ENCODE results near the gene PDE6A. TPM values are rescaled to one million over a fixed set of nuclear protein-coding genes. Genes with fewer than 3 reads are reported as not detected.

Gene PDE6A
- total RNA-seq, 1 experiment from 2014 or later, result 2.6 TPM

DNA sequence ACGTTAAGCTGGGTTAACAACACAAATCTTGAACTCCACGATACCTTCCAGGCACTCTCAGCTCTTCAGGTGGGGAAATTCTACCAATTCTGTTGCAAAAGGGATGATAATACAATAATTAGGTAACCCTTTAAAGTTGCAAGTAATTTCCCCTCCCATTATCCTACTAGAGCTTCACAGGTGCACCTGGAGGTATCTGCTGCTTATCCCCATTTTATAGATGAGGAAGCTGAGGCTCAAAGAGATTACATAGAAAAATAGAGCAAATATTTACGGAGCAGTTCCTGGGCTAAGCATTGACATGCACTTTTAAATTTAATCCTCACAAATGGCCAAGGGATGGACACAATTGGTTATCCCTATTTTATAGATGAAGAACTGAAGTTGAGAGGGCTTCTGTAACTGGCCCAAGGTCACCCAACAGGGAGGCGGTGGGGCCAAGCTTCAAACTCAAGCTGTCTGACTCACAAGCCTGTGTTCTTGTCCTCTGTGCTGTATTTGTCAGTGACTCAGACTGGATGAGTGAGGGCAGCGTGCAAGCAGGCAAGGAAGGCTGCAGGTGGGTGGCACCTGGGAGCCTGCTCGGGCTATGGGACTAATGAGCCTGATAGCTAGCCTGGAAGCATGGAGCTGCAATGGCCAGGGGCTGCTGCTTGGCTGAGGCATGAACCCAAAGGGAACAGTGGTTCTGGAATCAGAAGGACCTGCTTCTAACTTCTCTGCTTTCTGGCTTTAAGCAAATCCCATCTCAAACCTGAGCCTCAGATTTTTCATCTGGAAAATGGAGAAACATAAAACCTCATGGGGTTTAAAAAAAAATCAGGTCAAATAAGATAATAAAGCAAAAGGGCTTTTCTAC lies 105.5 kb downstream of the PDE6A start:
- no peaks in the 10 kb centered on the region for H3K4me1 ChIP-seq
- TF ChIP-seq, protein P1, sequence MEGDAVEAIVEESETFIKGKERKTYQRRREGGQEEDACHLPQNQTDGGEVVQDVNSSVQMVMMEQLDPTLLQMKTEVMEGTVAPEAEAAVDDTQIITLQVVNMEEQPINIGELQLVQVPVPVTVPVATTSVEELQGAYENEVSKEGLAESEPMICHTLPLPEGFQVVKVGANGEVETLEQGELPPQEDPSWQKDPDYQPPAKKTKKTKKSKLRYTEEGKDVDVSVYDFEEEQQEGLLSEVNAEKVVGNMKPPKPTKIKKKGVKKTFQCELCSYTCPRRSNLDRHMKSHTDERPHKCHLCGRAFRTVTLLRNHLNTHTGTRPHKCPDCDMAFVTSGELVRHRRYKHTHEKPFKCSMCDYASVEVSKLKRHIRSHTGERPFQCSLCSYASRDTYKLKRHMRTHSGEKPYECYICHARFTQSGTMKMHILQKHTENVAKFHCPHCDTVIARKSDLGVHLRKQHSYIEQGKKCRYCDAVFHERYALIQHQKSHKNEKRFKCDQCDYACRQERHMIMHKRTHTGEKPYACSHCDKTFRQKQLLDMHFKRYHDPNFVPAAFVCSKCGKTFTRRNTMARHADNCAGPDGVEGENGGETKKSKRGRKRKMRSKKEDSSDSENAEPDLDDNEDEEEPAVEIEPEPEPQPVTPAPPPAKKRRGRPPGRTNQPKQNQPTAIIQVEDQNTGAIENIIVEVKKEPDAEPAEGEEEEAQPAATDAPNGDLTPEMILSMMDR (IDR thresholded peaks at IDR 0.05; ENCODE audit: insufficient read depth in 1 of 2, low read depth in 1 of 2, low read length in 1 of 2, severe bottlenecking in 1 of 2, unreplicated experiment in 1 of 2), result no peak
- Mint-ChIP-seq H3K27ac (ENCODE audit: unreplicated experiment) (no peak overlapping the region), H3K27me3 (ENCODE audit: insufficient read depth, unreplicated experiment) (no peaks in the 10 kb centered on the region), H3K36me3 (ENCODE audit: insufficient read depth, unreplicated experiment) (peaks cover 11% of the 10 kb centered on the region), H3K4me1 (ENCODE audit: low read depth, unreplicated experiment) (no peaks in the 10 kb centered on the region), H3K4me3 (ENCODE audit: unreplicated experiment) (no peak overlapping the region), H3K9me3 (ENCODE audit: unreplicated experiment) (no peaks in the 10 kb centered on the region)
- intact Hi-C loops (cut with micrococcal nuclease; ENCODE audit: unreplicated experiment), result loop anchor here (5.0 to 10.0 kb wide), 3 partner anchors 63 to 376 kb away; no protein-coding TSS in a partner anchor
- H3K9me3 ChIP-seq, result no peaks in the 10 kb centered on the region
- H3K27me3 ChIP-seq (replicated peaks; ENCODE audit: control insufficient read depth, insufficient read depth, low read length), result no peaks in the 10 kb centered on the region
- H3K4me3 ChIP-seq (ENCODE audit: low read depth, low read length), result no peak overlapping the region
- CTCF ChIA-PET, result interaction anchor here (0.6 to 3.6 kb wide), 6 partner anchors 11 to 152 kb away, joined by 3 to 36 read pairs (median 15); partner anchors contain the start of gene SLC26A2
- POLR2A ChIA-PET, result interaction anchor here (1.2 kb wide), 1 partner anchor 123 kb away, joined by 4 read pairs; no protein-coding TSS in a partner anchor
- DNase-seq, result no peak
- no peaks in the 10 kb centered on the region; the same call in 1 of the 2 replicates for H3K36me3 ChIP-seq (ENCODE audit: control insufficient read depth, insufficient read depth, low read length)
- BruUV-seq (replicated peaks), result no TSS peak

DNA sequence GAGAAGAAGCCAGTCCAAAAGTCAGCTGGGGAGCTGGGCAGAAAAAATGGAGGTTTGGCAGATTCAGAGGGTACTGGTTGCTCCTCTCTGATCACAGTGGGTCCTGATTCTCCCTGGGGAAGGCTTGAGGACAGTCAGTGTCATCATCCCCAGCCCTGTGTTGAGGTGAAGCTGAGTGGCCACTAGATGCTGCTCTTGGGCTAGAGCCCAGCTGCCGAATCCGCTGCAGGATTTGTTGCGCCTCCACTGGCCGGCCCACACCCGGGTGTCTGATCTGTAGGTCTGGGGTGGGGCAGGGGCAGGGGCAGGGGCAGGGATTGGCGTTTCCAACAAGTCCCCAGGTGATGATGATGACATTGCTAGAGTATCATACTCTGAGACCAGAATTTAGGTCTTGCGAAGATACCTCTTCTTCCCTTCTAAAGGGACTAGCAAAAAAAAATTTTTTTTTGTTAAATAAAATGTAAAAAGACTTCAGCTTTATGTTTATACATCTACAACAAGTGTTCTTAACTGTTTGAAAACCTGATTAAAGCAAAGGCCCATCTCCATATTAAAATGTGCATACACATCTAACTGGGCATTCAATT lies 106.8 kb downstream of the PDE6A start:
- H3K27ac Mint-ChIP-seq (ENCODE audit: unreplicated experiment), result no peak overlapping the region
- DNase-seq, result peak; percentile 80 to 83
- no peak overlapping the region for H3K4me3 Mint-ChIP-seq (ENCODE audit: unreplicated experiment)
- ChIA-PET POLR2A (interaction anchor here (1.2 kb wide), 1 partner anchor 124 kb away, joined by 4 read pairs; no protein-coding TSS in a partner anchor), CTCF (interaction anchor here (1.0 to 3.6 kb wide), 8 partner anchors 9 to 159 kb away, joined by 3 to 36 read pairs (median 9); partner anchors contain the start of gene SLC26A2)
- no peaks in the 10 kb centered on the region for H3K4me1 ChIP-seq
- no peaks in the 10 kb centered on the region for H3K27me3 ChIP-seq (replicated peaks; ENCODE audit: control insufficient read depth, insufficient read depth, low read length)
- H3K36me3 Mint-ChIP-seq (ENCODE audit: insufficient read depth, unreplicated experiment), result peaks cover 24% of the 10 kb centered on the region
- H3K36me3 ChIP-seq (ENCODE audit: control insufficient read depth, insufficient read depth, low read length), result no peaks in the 10 kb centered on the region; the same call in 1 of the 2 replicates
- TF ChIP-seq, protein P1 (IDR thresholded peaks at IDR 0.05; ENCODE audit: insufficient read depth in 1 of 2, low read depth in 1 of 2, low read length in 1 of 2, severe bottlenecking in 1 of 2, unreplicated experiment in 1 of 2), result peak; percentile 81 to 98
- no peaks in the 10 kb centered on the region for H3K9me3 Mint-ChIP-seq (ENCODE audit: unreplicated experiment)
- no peaks in the 10 kb centered on the region for H3K9me3 ChIP-seq
- H3K4me3 ChIP-seq (ENCODE audit: low read depth, low read length), result no peak overlapping the region
- no peaks in the 10 kb centered on the region for H3K27me3 Mint-ChIP-seq (ENCODE audit: insufficient read depth, unreplicated experiment)
- no TSS peak for BruUV-seq (replicated peaks)
- H3K4me1 Mint-ChIP-seq (ENCODE audit: low read depth, unreplicated experiment), result no peaks in the 10 kb centered on the region
- intact Hi-C loops (cut with micrococcal nuclease; ENCODE audit: unreplicated experiment), result loop anchor here (1.0 to 10.0 kb wide), 5 partner anchors 16 to 377 kb away; no protein-coding TSS in a partner anchor

DNA sequence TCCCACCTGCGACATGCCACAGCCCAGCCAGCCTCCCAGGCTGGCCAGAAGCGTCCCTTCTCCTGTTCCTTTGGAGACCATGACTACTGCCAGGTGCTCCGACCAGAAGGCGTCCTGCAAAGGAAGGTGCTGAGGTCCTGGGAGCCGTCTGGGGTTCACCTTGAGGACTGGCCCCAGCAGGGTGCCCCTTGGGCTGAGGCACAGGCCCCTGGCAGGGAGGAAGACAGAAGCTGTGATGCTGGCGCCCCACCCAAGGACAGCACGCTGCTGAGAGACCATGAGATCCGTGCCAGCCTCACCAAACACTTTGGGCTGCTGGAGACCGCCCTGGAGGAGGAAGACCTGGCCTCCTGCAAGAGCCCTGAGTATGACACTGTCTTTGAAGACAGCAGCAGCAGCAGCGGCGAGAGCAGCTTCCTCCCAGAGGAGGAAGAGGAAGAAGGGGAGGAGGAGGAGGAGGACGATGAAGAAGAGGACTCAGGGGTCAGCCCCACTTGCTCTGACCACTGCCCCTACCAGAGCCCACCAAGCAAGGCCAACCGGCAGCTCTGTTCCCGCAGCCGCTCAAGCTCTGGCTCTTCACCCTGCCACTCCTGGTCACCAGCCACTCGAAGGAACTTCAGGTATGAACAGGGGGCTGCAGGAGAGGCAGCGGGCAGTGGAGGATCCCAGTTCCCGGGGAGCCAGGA lies 108.0 kb downstream of the PDE6A start:
- Histone ChIP-seq H3K4me1 (no peaks in the 10 kb centered on the region), H3K9me3 (no peaks in the 10 kb centered on the region), H3K27me3 (replicated peaks; ENCODE audit: control insufficient read depth, insufficient read depth, low read length) (no peaks in the 10 kb centered on the region), H3K36me3 (ENCODE audit: control insufficient read depth, insufficient read depth, low read length) (no peaks in the 10 kb centered on the region; the same call in 1 of the 2 replicates), H3K4me3 (ENCODE audit: low read depth, low read length) (no peak overlapping the region)
- ChIA-PET POLR2A (no interaction called here), CTCF (interaction anchor here (0.7 to 4.1 kb wide), 7 partner anchors 13 to 285 kb away, joined by 3 to 62 read pairs (median 5); partner anchors contain the start of gene SLC26A2)
- BruUV-seq (replicated peaks), result no TSS peak
- no peaks in the 10 kb centered on the region for H3K27me3 Mint-ChIP-seq (ENCODE audit: insufficient read depth, unreplicated experiment)
- H3K4me1 Mint-ChIP-seq (ENCODE audit: low read depth, unreplicated experiment), result no peaks in the 10 kb centered on the region
- H3K36me3 Mint-ChIP-seq (ENCODE audit: insufficient read depth, unreplicated experiment), result peaks cover 24% of the 10 kb centered on the region
- no peak for DNase-seq
- TF ChIP-seq, protein P1 (IDR thresholded peaks at IDR 0.05; ENCODE audit: insufficient read depth in 1 of 2, low read depth in 1 of 2, low read length in 1 of 2, severe bottlenecking in 1 of 2, unreplicated experiment in 1 of 2), result no peak
- no peak overlapping the region for H3K27ac Mint-ChIP-seq (ENCODE audit: unreplicated experiment)
- no peaks in the 10 kb centered on the region for H3K9me3 Mint-ChIP-seq (ENCODE audit: unreplicated experiment)
- H3K4me3 Mint-ChIP-seq (ENCODE audit: unreplicated experiment), result no peak overlapping the region
- intact Hi-C loops (cut with micrococcal nuclease; ENCODE audit: unreplicated experiment), result loop anchor here (1.0 to 10.0 kb wide), 5 partner anchors 17 to 378 kb away; no protein-coding TSS in a partner anchor
